Neural cell (in vitro differentiated cells): ENCODE data around the gene IBA57.
"Not testable (repeated sequence)": the region's sequence is repeated elsewhere in the genome, so short reads cannot be mapped to it uniquely, and the experiment has no call there.

Experiments used
- CTCF ChIP-seq: fragments of 450-650 bp; IDR thresholded peaks from 2 replicates; pipeline ENCODE4 v1.5.1; 2014; ENCODE audit warnings: antibody characterized with exemption, mild to moderate bottlenecking, moderate library complexity; ENCODE audit not compliant: poor library complexity, severe bottlenecking
- EP300 ChIP-seq: fragments of 450-650 bp; conservative IDR thresholded peaks from 2 replicates; pipeline ENCODE4 v1.6.1; 2014; ENCODE audit warnings: antibody characterized with exemption, mild to moderate bottlenecking, moderate library complexity; ENCODE audit not compliant: poor library complexity, severe bottlenecking
- EZH2 ChIP-seq: fragments of 200-600, 300-800 bp; shearing (Covaris generic), sonication (generic); IDR thresholded peaks from 2 replicates; pipeline ENCODE4 v1.6.1; 2014; ENCODE audit warnings: antibody characterized with exemption, low read length, borderline replicate concordance, mild to moderate bottlenecking; ENCODE audit not compliant: insufficient read depth, poor library complexity, severe bottlenecking
- POLR2AphosphoS5 ChIP-seq: IDR thresholded peaks from 2 replicates; pipeline ENCODE4 v1.6.1; 2012
- RAD21 ChIP-seq: fragments of 450-650 bp; conservative IDR thresholded peaks from 2 replicates; pipeline ENCODE4 v1.6.1; 2014; ENCODE audit warnings: antibody characterized with exemption, mild to moderate bottlenecking, moderate library complexity
- REST ChIP-seq: IDR thresholded peaks from 2 replicates; pipeline ENCODE4 v1.6.1; 2012; ENCODE audit warnings: borderline replicate concordance
- SMC3 ChIP-seq: fragments of 450-650 bp; conservative IDR thresholded peaks from 2 replicates; pipeline ENCODE4 v1.6.1; 2014; ENCODE audit warnings: antibody characterized with exemption, mild to moderate bottlenecking, moderate library complexity; ENCODE audit not compliant: poor library complexity

- not testable (repeated sequence) for TF ChIP-seq POLR2AphosphoS5, CTCF, EP300, RAD21, EZH2, REST, SMC3
Observed at GRCh38 chr1:228228147-228228546, 62.5 kb downstream of the IBA57 start.
